ENCODE measurements around the gene EIF4G3.

EIF4G3 gene

DNA sequence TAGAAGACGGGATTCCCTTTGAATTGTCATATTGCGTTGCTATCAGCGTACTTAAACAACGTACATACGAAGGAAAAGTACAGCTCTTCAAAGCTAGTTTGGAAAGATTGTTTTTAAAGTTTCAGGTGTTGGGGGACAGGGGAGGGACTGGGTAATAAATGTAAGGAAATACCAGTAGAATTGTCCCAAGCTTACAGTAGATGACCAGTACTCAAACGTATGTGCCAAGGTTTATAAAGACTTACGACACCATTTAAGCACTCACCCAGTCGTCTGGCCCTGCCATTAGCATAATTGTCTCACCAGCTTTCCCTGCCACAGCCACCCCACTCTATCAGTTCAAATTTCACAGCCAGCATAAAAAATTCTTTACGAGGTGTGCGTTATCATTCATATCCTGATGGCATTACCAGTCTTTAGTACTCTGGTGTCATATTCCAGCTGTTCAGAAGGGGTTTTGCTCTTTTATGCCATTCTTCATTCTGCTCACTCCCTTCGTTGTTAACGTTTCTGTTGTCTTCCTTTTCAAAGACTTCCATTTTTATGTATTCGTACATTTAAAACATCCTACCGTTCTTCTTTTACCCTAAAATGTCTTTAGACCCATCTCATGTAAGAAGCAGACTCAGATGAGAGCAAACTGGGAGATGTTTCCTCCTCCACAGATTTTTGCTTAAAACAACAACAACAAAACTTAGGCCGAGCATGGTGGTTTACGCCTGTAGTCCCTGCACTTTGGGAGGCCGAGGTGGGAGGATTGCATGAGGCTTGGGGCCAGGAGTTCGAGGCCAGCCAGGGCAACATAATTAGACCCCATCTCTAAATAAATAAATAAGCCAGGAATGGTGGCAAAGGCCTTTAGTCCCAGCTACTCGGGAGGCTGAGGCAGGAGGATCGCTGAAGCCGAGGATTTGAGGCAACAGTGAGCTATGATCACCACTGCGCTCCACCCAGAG lies 388.6 kb downstream of the EIF4G3 start:
- peak; percentile 44 for DNase-seq

DNA sequence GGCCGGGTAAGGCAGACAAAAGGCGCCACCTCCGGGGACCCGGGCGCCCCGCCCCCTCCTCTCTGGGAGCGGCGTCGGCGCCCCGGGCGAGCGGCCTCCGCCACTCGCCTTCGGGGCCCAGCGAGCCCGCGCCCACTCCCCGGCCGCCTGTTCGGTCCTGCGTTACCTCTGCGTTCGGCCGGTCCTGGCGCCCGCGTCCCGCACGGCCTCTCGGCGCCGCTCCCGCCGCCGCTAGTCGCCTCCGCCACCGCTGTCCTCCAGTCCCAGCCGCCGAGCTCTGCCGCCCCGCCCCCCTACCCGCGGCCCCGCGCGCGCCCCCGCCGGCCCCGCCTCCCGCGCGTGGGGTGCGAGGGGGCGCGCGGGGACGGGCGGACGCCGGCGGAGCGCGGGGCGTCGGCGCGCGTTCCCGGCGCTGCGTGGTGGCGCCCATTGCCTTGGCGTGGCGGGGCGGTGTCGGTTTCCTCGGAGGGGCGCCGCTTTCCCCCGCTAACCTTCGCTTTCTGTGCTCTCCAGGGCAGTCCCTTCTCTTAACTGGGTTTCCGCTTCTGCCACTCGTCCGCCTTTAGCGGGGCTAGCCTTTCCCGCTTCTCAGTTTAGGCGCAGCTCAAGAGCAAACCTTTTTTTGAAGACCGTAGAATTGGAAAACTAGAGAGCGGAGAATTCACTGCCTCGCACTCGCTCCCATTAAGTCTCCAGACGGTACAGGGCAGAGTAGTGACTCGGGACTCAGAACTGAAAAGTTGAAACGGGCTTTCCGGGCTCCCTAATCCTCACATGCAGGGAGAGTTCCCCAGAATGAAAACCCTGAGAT lies 389.5 kb downstream of the EIF4G3 start, which contains the start of gene HP1BP3:
Gene HP1BP3, minus strand, starts transcription at position 279 of the 811 bp plus-strand sequence. CDS start 6,867 bp downstream, outside the sequence.
- DNase-seq: peak; percentile 90

DNA sequence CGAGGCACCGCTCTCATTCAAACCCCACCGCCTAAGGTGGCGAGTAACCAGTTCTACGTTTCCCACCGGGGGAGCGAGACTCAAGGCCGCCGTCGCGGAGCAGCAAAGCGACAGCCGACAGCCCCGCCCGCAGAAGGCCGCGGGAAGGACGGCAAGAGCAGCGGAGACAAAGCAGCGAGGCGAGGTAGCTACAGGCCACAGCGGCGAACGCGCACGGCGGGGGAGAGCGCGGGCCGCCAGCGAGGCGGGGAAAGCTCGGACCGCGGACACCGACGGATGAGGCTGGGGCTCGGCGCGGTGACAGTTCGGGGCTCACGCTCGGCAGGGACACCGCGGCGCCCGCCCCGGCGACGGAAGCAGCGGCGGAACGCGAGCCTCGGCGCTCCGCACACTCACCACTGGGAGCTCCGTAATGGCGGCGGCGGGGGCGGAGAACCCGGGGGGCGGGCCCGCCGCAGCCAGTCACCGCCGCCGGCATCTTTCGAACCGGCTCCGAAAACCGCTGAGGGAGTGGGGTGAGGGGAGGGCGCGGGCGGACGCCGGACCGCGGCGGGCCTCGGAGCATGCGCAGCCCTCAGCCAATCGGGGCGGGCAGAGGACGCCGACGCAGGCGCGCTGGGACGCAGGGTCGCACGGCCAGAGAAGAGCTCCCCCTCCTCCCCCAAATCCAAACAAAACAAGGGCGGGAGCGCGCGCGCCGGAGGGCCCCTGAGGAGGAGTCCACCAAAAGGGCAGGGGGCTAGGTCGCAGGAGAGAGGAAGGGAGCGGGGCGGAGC lies 390.3 kb downstream of the EIF4G3 start:
- peak; percentile 98 for DNase-seq

DNA sequence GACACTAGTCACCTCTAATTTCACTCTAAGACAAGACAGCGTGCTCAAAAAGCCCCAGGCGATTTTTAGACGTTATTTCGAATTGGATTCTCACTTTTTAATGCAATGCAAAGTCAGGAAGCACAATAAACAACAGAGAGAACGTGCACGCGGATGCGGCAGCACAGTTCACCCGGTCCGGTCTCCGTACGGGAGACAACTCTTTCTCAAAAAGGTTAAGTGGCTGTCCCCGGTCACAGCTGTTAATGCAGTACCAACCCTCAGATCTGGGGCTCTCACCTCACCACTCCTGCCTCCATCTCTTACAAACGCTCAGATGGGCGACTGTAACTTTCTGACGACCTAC lies 390.8 kb downstream of the EIF4G3 start:
- no peak for DNase-seq

DNA sequence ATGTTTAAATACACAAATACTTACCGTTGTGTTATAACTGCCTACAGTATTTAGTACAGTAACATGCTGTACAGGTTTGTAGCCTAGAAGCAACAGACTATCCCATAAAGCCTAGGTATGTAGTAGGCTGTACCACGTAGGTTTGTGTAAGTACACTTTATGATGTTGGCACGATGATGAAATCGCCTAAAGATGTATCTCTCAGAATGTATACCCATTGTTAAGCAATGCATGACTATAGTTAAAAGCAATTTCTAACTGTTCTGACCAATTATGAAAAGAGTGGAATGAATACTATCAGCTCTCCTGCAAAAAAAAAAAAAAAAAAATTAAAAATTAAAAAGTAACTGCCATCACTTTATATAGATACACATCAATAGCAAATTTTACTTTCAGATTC lies 401.0 kb downstream of the EIF4G3 start:
- DNase-seq: no peak

DNA sequence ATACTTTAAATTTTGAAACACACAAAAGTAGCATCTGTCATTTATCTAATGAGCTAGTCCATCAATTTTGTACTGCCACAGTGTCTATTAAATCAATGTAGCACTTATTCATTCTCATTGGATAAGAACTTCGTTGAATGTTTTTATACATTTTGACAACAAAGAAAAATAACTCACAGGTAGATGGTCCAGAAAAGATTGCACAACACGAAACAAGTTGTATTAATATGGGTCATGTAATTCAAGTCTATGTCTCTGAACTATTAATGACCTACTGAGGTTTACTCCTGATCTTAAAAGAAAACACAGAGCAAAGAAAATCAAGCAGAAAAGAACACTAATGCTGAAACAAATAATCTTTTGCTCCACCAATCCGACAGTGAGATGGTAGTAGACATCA lies 404.9 kb downstream of the EIF4G3 start:
- DNase-seq: no peak

DNA sequence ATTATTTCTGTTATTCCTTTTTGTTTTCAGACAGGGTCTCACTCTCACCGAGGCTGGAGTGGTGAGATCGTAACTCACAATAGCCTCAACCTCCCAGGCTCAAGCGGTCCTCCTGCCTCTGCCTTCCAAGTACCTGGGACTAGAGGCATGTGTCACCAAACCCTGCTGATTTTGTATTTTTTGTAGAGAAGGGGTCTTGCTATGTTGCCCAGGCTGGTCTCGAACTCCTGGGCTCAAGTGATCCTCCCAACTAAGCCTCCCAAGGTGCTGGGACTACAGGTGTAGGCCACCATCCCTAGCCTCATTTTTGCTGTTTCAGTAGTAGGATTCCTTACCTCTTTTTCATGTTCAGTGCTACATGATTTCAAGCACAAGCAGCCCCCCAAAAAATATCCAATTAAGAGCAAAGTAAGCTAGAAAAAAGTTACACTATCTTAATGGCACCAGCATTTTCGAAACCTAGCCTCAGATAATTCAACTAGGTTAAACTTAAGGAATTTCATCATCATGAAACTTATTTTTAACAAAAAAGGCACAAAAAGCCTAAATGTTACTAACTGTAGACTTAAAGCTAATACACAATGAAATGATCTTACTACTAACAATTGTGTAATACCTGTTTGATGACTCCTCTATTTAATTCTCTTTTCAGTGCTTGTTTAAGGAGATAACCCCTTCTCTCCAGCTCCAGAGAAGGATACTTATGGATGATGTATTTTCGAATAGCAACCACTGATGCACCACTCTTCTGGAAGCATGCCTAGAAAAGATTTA lies 406.2 kb downstream of the EIF4G3 start:
- DNase-seq: no peak

DNA sequence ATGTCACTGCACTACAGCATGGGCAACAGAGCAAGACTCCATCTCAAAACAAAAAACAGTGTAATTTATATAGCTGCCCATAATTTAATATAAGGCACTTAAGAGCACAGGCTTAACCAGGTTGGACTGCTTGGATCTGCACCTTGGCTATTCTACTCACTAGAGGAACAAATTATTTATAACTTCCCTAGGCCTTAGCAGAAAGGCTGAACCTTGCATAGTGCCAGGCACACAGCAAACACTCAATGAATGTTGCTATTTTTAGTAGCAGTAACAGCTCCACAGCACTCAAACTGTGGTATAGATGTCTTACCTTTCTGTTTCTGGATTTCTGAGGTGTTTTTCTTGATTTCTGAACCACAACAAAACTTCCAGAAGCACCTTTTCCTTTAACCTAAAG lies 409.4 kb downstream of the EIF4G3 start:
- no peak for DNase-seq

DNA sequence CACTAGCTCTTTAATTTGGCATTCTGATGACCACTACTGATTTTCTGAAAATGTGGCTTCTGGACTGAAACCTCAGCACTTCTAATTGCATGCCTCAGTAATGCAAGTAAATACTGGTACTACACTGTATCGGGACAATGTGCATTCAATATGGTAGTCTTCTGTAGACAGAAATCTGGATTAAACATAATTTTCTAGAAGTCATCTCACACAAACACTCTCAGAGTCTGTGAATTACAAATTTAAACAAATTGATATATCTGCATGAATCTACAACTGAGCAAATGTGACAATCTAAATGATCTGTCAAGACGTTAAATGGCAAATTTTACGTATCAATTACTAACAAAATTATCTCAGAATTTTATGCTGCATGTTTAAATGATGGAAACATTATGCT lies 413.3 kb downstream of the EIF4G3 start:
- no peak for DNase-seq

DNA sequence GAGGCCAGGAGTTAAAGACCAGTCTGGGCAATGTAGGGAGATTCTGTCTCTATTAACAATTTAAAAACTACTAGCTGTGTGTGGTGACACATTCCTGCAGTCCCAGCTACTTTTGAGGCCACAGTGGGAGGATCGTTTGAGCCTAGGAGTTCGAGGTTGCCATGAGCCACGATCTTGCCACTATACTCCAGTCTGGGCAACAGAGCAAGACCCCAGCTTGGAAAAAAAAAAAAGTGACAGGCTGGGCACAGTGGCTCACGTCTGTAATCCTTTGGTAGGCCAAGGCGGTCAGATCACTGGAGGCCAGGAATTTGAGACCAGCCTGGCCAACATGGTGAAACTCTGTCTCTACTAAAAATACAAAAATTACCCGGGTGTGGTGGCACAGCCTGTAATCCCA lies 416.4 kb downstream of the EIF4G3 start:
- DNase-seq: no peak
